GM12878 (cell line): Measurements from ENCODE around the gene CAMK2G. TPM values are rescaled to one million over a fixed set of nuclear protein-coding genes. Genes with fewer than 3 reads are reported as not detected.

Experiments
- ATAC-seq: fragments of 200-7000 bp; cut with Tn5 transposase; 3 replicates; pipeline ENCODE4 v1.9.1; 2020; ENCODE audit warnings: mild to moderate bottlenecking, moderate library complexity
- BruUV-seq: library from RNA; stranded (reverse); fragments of 400-500 nt; replicated peaks from 2 replicates; lab custom pipeline; 2021; lab: Mats Ljungman, UMichigan
- CTCF ChIA-PET: fragments of 300-600 bp; sonication (Branson Sonifier 250); formaldehyde crosslinking; extraction: SDS; loops from one replicate; lab custom pipeline; 2021; ENCODE audit warnings: inconsistent platforms; lab: Yijun Ruan, JAX
- POLR2A ChIA-PET: fragments of 350-600 bp; formaldehyde crosslinking; extraction: SDS; loops from one replicate; lab custom pipeline; 2021; ENCODE audit warnings: inconsistent platforms; lab: Charles Lee
- RAD21 ChIA-PET: fragments of 300-600 bp; sonication (Branson Sonifier 250); formaldehyde crosslinking; loops from one replicate; lab custom pipeline; 2023; ENCODE audit warnings: antibody characterized with exemption; ENCODE audit not compliant: unreplicated experiment; lab: Charles Lee
- SMC1A ChIA-PET: fragments of 300-600 bp; sonication (Branson Sonifier 250); formaldehyde crosslinking; loops from one replicate; lab custom pipeline; 2023; ENCODE audit not compliant: unreplicated experiment, uncharacterized antibody; lab: Charles Lee
- DNase-seq: peaks from one replicate; pipeline ENCODE4 v3.0.0-alpha.2; 2011; ENCODE audit warnings: low read depth, low spot score
- FAIRE-seq: peaks from 3 replicates; lab custom pipeline; 2011; peaks lifted over from hg19 to GRCh38; lab: Jason Lieb, UNC
- H2AFZ ChIP-seq: 2 replicates; pipeline ENCODE4 v1.6.0; 2011; ENCODE audit warnings: low read depth, low read length, control low read depth; ENCODE audit not compliant: control insufficient read depth
- H3K27ac ChIP-seq: 2 replicates; pipeline ENCODE4 v1.5.1; 2011; ENCODE audit warnings: control low read depth; ENCODE audit not compliant: control insufficient read depth, insufficient read depth
- H3K27me3 ChIP-seq, 2 experiments: replicated peaks in 1 of 2; 2 replicates each; pipeline versions ENCODE4 v1.6.0 to v1.6.1; 2011; ENCODE audit warnings: low read length in 1 of 2; ENCODE audit not compliant: control insufficient read depth in 2 of 2, insufficient read depth in 2 of 2
- H3K36me3 ChIP-seq, 2 experiments: 2 replicates each; pipeline ENCODE4 v1.5.1; 2011; ENCODE audit warnings: low read length in 1 of 2; ENCODE audit not compliant: control insufficient read depth in 2 of 2, insufficient read depth in 2 of 2
- H3K4me1 ChIP-seq: 2 replicates; pipeline ENCODE4 v1.6.1; 2011; ENCODE audit warnings: mild to moderate bottlenecking, low read length, moderate library complexity, mixed read lengths; ENCODE audit not compliant: control insufficient read depth, insufficient read depth
- H3K4me2 ChIP-seq: 2 replicates; pipeline ENCODE4 v1.6.0; 2011; ENCODE audit warnings: control low read depth; ENCODE audit not compliant: control insufficient read depth, insufficient read depth
- H3K4me3 ChIP-seq: fragments of 200-600 bp; sonication (generic); 2 replicates; pipeline ENCODE4 v1.5.1; 2016
- H3K79me2 ChIP-seq: 2 replicates; pipeline ENCODE4 v1.6.0; 2011; ENCODE audit warnings: low read length; ENCODE audit not compliant: control insufficient read depth, insufficient read depth
- H3K9ac ChIP-seq: 2 replicates; pipeline ENCODE4 v1.8.0; 2011; ENCODE audit warnings: low read length, control low read depth, mixed read lengths; ENCODE audit not compliant: control insufficient read depth, insufficient read depth
- H3K9me3 ChIP-seq: replicated peaks from 3 replicates; pipeline ENCODE4 v1.5.1; 2011; ENCODE audit warnings: mild to moderate bottlenecking, low read length; ENCODE audit not compliant: control insufficient read depth, insufficient read depth
- H4K20me1 ChIP-seq: 2 replicates; pipeline ENCODE4 v1.6.0; 2011; ENCODE audit not compliant: control insufficient read depth, insufficient read depth
- E4F1 ChIP-seq: fragments of 450-650 bp; IDR thresholded peaks from 2 replicates; pipeline ENCODE4 v1.6.1; 2018; ENCODE audit warnings: borderline replicate concordance, mild to moderate bottlenecking; ENCODE audit not compliant: partially characterized antibody
- MXI1 ChIP-seq: fragments of 150-350 bp; IDR thresholded peaks from 2 replicates; pipeline ENCODE4 v1.6.1; 2011; ENCODE audit warnings: low read depth, mild to moderate bottlenecking, inconsistent platforms, low read length, improper control_type of control experiment
- NFYA ChIP-seq: IDR thresholded peaks from 2 replicates; pipeline ENCODE4 v1.6.1; 2011; ENCODE audit warnings: low read depth, mild to moderate bottlenecking, low read length, improper control_type of control experiment, borderline replicate concordance
- NR2C2 ChIP-seq: IDR thresholded peaks from 2 replicates; pipeline ENCODE4 v1.6.1; 2011; ENCODE audit warnings: borderline replicate concordance, low read depth; ENCODE audit not compliant: control insufficient read depth, insufficient read length
- PAX5 ChIP-seq: IDR thresholded peaks from 2 replicates; pipeline ENCODE4 v1.6.1; 2011; ENCODE audit warnings: low read depth, low read length, borderline replicate concordance
- PML ChIP-seq: IDR thresholded peaks from 2 replicates; pipeline ENCODE4 v1.6.1; 2012; ENCODE audit warnings: low read length, inconsistent platforms
- PRDM15 ChIP-seq: fragments of 450-650 bp; formaldehyde crosslinking; IDR thresholded peaks from 2 replicates; pipeline ENCODE4 v1.4.0; 2020; ENCODE audit warnings: mild to moderate bottlenecking, moderate library complexity
- RAD21 ChIP-seq: IDR thresholded peaks from 2 replicates; pipeline ENCODE4 v1.6.1; 2011; ENCODE audit warnings: mild to moderate bottlenecking, low read depth, low read length, moderate library complexity; ENCODE audit not compliant: insufficient read depth
- RBBP5 ChIP-seq: fragments of 200-600 bp; sonication (generic); conservative IDR thresholded peaks from 2 replicates; pipeline ENCODE4 v1.6.1; 2016
- RCOR1 ChIP-seq: conservative IDR thresholded peaks from 2 replicates; pipeline ENCODE4 v1.6.1; 2012; ENCODE audit warnings: low read depth, low read length, improper control_type of control experiment
- RUNX3 ChIP-seq: IDR thresholded peaks from 2 replicates; pipeline ENCODE4 v1.6.1; 2012; ENCODE audit warnings: low read length, inconsistent platforms
- SIN3A ChIP-seq: IDR thresholded peaks from 2 replicates; pipeline ENCODE4 v1.6.1; 2012; ENCODE audit warnings: low read depth, low read length, improper control_type of control experiment
- STAT3 ChIP-seq: IDR thresholded peaks from 2 replicates; pipeline ENCODE4 v1.6.1; 2011; ENCODE audit warnings: low read depth, low read length, improper control_type of control experiment
- TCF12 ChIP-seq: IDR thresholded peaks from 2 replicates; pipeline ENCODE4 v1.6.1; 2011; ENCODE audit warnings: low read depth, mild to moderate bottlenecking, low read length
- ZBED1 ChIP-seq: IDR thresholded peaks from 2 replicates; pipeline ENCODE4 v1.6.1; 2016; ENCODE audit warnings: borderline replicate concordance
- ZNF622 ChIP-seq: fragments of 450-650 bp; IDR thresholded peaks from 2 replicates; pipeline ENCODE4 v1.6.1; 2017; ENCODE audit warnings: mild to moderate bottlenecking, inconsistent platforms
- WGBS: methylation state at CpG from one replicate; pipeline ENCODE4 v1.1.6; 2016; ENCODE audit warnings: low lambda C conversion rate; ENCODE audit not compliant: insufficient replicate concordance, insufficient coverage; ENCODE audit errors: missing lambda C conversion rate; 5-methylcytosine and 5-hydroxymethylcytosine counted together
- in situ Hi-C: fragments of 300-500 bp; cut with MboI; formaldehyde crosslinking; loops from 9 replicates; pipeline ENCODE4 v1.14.3; 2018; ENCODE audit warnings: mixed read lengths
- intact Hi-C: fragments of 100-400 bp; cut with micrococcal nuclease; formaldehyde crosslinking; loops from one replicate; pipeline ENCODE4 v1.14.2; 2022; ENCODE audit not compliant: unreplicated experiment
- polyA plus RNA-seq, 11 experiments: library from polyadenylated mRNA; depleted of rRNA in 4 of 11; unstranded in 6 of 11; stranded (reverse) in 5 of 11; fragments of >200 nt; fragmentation: Nextera tagmentation in 4 of 11; fragmentation: Illumina TruSeq in 1 of 11; extraction: Ambion mirVana in 4 of 11; extraction: Trizol in 1 of 11; gene quantifications; 1 replicate in 1 of 11; 2 replicates in 10 of 11; pipeline versions ENCODE4 v1.2.1 to v1.2.3, GENCODE V29; 2011 to 2016; ENCODE audit warnings: inconsistent platforms in 2 of 11, missing spikeins in 2 of 11, low read depth in 1 of 11
- total RNA-seq, 4 experiments: library from RNA; depleted of rRNA in 3 of 4; stranded (reverse); fragments of >200 nt in 3 of 4; fragmentation: Illumina TruSeq in 1 of 4; extraction: Trizol in 1 of 4; gene quantifications; 2 replicates each; pipeline versions ENCODE4 v1.2.1 to v1.2.3, GENCODE V29; 2013 to 2021

The CAMK2G gene
- total and polyA plus RNA-seq, 10 of the 15 experiments (the other 5 are each of a cell fraction or from before 2014, with no cell fraction given), result 5.5 to 24.3 (median 16.9) TPM

- TF ChIP-seq PRDM15 (CRISPR knock-in tag) (no peak), E4F1 (no peak), RUNX3 (no peak)
Measured at GRCh38 chr10:73800560-73801252, 73.6 kb downstream of the CAMK2G start (continued).

GRCh38 chr10:73799899-73800559 is 74.3 kb downstream of the CAMK2G start:
- ChIA-PET RAD21 (no interaction called here), CTCF (no interaction called here), POLR2A (interaction anchor here (1.9 kb wide), 1 partner anchor 10 kb away, joined by 7 read pairs; no protein-coding TSS in a partner anchor), SMC1A (interaction anchor here (1.4 kb wide), 1 partner anchor 10 kb away, joined by 3 read pairs; no protein-coding TSS in a partner anchor)
- no peak overlapping the region for H2AFZ ChIP-seq
- WGBS, result 76% methylated on average over 9 of the region's 9 CpGs
- DNase-seq, result no peak
- BruUV-seq, result no TSS peak
- no peak overlapping the region for H3K9ac ChIP-seq
- ATAC-seq, result no peak
- H3K4me3 ChIP-seq, result no peak overlapping the region
- no peak for FAIRE-seq
- no peak overlapping the region for H3K27ac ChIP-seq
- no peaks in the 10 kb centered on the region for H4K20me1 ChIP-seq
- in situ Hi-C loops (no loop called here), intact Hi-C loops (no loop called here)
- H3K36me3 ChIP-seq, result peaks cover 13 to 24% of the 10 kb centered on the region in 2 experiments
- H3K4me1 ChIP-seq, result peaks cover 23% of the 10 kb centered on the region
- H3K9me3 ChIP-seq, result no peaks in the 10 kb centered on the region
- H3K4me2 ChIP-seq, result no peak overlapping the region
- H3K79me2 ChIP-seq, result no peaks in the 10 kb centered on the region; the same call in 1 of the 2 replicates
- no peaks in the 10 kb centered on the region for H3K27me3 ChIP-seq
- 0 out of 2 replicates have a peak, but pooled peaks have one; percentile 23 for TF ChIP-seq PML
- no peak for TF ChIP-seq RCOR1
- no peak for TF ChIP-seq TCF12
- no peak for TF ChIP-seq PAX5
- no peak for TF ChIP-seq RAD21
- TF ChIP-seq SIN3A, result no peak
- TF ChIP-seq ZBED1, result no peak
- no peak for TF ChIP-seq NFYA
- TF ChIP-seq MXI1, result no peak
- no peak for TF ChIP-seq STAT3
- no peak for TF ChIP-seq ZNF622
- TF ChIP-seq RBBP5, result no peak
- TF ChIP-seq NR2C2, result no peak
